GM12875 (cell line): ENCODE data around the gene ZPR1.

Source experiments
- H3K4me3 ChIP-seq: one replicate; pipeline ENCODE4 v1.5.1; 2011; ENCODE audit warnings: low read depth, low read length, control low read depth
- CTCF ChIP-seq: IDR thresholded peaks from 2 replicates; pipeline ENCODE4 v1.5.1; 2011; ENCODE audit warnings: low read depth, mild to moderate bottlenecking, control low read depth, inconsistent platforms, low read length, moderate library complexity, borderline replicate concordance; ENCODE audit not compliant: insufficient read depth

ZPR1 gene

GRCh38 chr11:116833491-116833815 is 45.6 kb upstream of the ZPR1 start:
- no peak for TF ChIP-seq CTCF
- H3K4me3 ChIP-seq: no peak overlapping the region

GRCh38 chr11:116832350-116833290 is 44.8 kb upstream of the ZPR1 start:
- H3K4me3 ChIP-seq: no peak overlapping the region
- TF ChIP-seq CTCF: no peak

- no peak overlapping the region for H3K4me3 ChIP-seq
- no peak for TF ChIP-seq CTCF
These were observed 44.0 kb upstream of the ZPR1 start for GRCh38 chr11:116831790-116832349.

GRCh38 chr11:116830184-116830912 is 42.5 kb upstream of the ZPR1 start:
- H3K4me3 ChIP-seq: no peak overlapping the region
- no peak for TF ChIP-seq CTCF

- TF ChIP-seq CTCF: no peak
These were observed 41.8 kb upstream of the ZPR1 start, which contains the start of gene APOC3 for GRCh38 chr11:116829525-116830183. APOC3 (plus strand) TSS chr11:116829907; CDS start chr11:116830583, 676 bp downstream.

GRCh38 chr11:116828632-116829524 is 41.1 kb upstream of the ZPR1 start:
- H3K4me3 ChIP-seq: no peak overlapping the region
- TF ChIP-seq CTCF: no peak

More at GRCh38 chr11:116829525-116830183, 41.8 kb upstream of the ZPR1 start, which contains the start of gene APOC3:
- H3K4me3 ChIP-seq: no peak within 1 kb of the TSS
